Measurements from ENCODE around the gene CDH13. TPM values are rescaled to one million over a fixed set of nuclear protein-coding genes. Genes with fewer than 3 reads are reported as not detected.

CDH13 gene
- total RNA-seq, 1 donor from 2014 or later: 14.3 TPM

DNA sequence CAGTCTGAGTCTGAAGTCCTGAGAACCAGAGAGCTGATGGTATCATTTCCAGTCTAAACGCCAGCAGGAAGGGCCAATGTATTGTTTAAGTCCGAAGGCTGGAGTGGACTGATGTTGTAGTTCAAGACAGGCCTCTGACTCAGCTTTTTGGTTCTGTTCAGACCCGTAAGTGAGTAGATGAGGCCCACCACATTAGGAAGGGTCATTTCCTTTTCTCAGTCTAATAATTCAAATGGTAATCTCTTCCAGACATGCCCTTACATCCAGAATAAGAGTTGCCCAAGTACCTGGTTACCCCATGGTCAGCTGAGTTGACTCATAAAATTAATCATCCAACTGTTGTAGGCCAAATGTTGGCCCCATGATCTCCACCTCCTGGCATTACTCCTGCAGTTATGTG lies 738.4 kb downstream of the CDH13 start:
- DNase-seq (no peak), ATAC-seq (no peak)
- no peak overlapping the region for H3K4me3 ChIP-seq
- H3K36me3 ChIP-seq: no peaks in the 10 kb centered on the region
- H3K9me3 ChIP-seq: no peaks in the 10 kb centered on the region
- intact Hi-C loops (cut with DNase I): no loop called here
- no peak overlapping the region for H3K27ac ChIP-seq
- no peaks in the 10 kb centered on the region for H3K4me1 ChIP-seq
- TF ChIP-seq, protein P1, sequence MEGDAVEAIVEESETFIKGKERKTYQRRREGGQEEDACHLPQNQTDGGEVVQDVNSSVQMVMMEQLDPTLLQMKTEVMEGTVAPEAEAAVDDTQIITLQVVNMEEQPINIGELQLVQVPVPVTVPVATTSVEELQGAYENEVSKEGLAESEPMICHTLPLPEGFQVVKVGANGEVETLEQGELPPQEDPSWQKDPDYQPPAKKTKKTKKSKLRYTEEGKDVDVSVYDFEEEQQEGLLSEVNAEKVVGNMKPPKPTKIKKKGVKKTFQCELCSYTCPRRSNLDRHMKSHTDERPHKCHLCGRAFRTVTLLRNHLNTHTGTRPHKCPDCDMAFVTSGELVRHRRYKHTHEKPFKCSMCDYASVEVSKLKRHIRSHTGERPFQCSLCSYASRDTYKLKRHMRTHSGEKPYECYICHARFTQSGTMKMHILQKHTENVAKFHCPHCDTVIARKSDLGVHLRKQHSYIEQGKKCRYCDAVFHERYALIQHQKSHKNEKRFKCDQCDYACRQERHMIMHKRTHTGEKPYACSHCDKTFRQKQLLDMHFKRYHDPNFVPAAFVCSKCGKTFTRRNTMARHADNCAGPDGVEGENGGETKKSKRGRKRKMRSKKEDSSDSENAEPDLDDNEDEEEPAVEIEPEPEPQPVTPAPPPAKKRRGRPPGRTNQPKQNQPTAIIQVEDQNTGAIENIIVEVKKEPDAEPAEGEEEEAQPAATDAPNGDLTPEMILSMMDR (IDR thresholded peaks at IDR 0.05): no peak
- H3K27me3 ChIP-seq (ENCODE audit: low read depth): no peaks in the 10 kb centered on the region

DNA sequence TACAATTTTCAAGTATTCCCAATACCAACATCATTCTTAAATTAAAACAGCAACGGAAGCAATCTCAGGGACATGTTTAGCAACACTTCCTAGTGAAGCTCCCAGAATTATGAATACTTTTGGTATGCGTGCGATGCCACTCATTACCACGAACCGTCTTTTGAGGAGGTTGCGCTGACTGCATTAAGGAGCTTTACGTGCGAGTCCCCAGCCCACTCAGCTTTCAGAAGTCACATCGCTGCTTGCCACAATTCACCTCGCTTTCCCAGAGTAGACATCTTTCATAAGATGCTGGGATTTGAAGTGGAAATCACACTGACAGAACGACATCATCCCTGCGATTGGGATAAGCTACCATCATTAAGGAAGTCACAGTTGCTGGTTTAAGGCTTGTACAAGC lies 739.5 kb downstream of the CDH13 start:
- Histone ChIP-seq H3K9me3 (no peaks in the 10 kb centered on the region), H3K4me1 (no peaks in the 10 kb centered on the region), H3K4me3 (no peak overlapping the region), H3K27ac (no peak overlapping the region), H3K36me3 (no peaks in the 10 kb centered on the region), H3K27me3 (ENCODE audit: low read depth) (no peaks in the 10 kb centered on the region)
- TF ChIP-seq, protein P1 (IDR thresholded peaks at IDR 0.05): no peak
- intact Hi-C loops (cut with DNase I): no loop called here
- no peak for DNase-seq
- no peak for ATAC-seq

GRCh38 chr16:83374979-83375378 lies 748.2 kb downstream of the CDH13 start:
- no peak overlapping the region for H3K27ac ChIP-seq
- no peaks in the 10 kb centered on the region for H3K27me3 ChIP-seq (ENCODE audit: low read depth)
- no peaks in the 10 kb centered on the region for H3K4me1 ChIP-seq
- DNase-seq (no peak), ATAC-seq (no peak)
- H3K36me3 ChIP-seq: no peaks in the 10 kb centered on the region
- no peaks in the 10 kb centered on the region for H3K9me3 ChIP-seq
- intact Hi-C loops (cut with DNase I): no loop called here
- H3K4me3 ChIP-seq: no peak overlapping the region
- TF ChIP-seq, protein P1 (IDR thresholded peaks at IDR 0.05): no peak

GRCh38 chr16:83389751-83390150 lies 763.0 kb downstream of the CDH13 start:
- ATAC-seq (no peak), DNase-seq (no peak)
- H3K27me3 ChIP-seq (ENCODE audit: low read depth): no peaks in the 10 kb centered on the region
- H3K27ac ChIP-seq: no peak overlapping the region
- no peak overlapping the region for H3K4me3 ChIP-seq
- H3K4me1 ChIP-seq: no peaks in the 10 kb centered on the region
- no peaks in the 10 kb centered on the region for H3K36me3 ChIP-seq
- TF ChIP-seq, protein P1 (IDR thresholded peaks at IDR 0.05): no peak
- no peaks in the 10 kb centered on the region for H3K9me3 ChIP-seq
- intact Hi-C loops (cut with DNase I): no loop called here

DNA sequence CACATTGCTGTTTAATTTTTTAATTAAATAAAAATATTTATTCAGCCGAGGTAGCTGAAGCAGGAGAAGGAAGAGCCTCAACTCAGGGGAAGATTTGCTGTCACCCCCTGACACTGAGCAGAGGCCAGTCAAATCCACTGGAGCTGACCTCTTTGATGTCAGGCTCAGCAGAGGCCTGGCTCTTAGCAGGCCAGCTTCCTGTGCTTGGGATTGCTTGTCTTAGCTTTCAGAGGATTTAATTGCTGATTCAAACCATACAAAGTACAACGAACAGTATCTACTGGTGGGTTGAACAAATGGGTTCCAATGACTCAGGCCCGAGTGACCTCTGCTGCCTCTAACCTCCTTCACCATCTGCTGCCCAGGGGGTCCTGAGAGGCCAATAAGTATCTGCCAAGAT lies 764.0 kb downstream of the CDH13 start:
- ATAC-seq (no peak), DNase-seq (no peak)
- no peaks in the 10 kb centered on the region for H3K27me3 ChIP-seq (ENCODE audit: low read depth)
- TF ChIP-seq, protein P1 (IDR thresholded peaks at IDR 0.05): no peak
- no peaks in the 10 kb centered on the region for H3K9me3 ChIP-seq
- no peaks in the 10 kb centered on the region for H3K4me1 ChIP-seq
- H3K36me3 ChIP-seq: no peaks in the 10 kb centered on the region
- no peak overlapping the region for H3K4me3 ChIP-seq
- H3K27ac ChIP-seq: no peak overlapping the region
- intact Hi-C loops (cut with DNase I): no loop called here

- intact Hi-C loops (cut with DNase I): no loop called here
- no peaks in the 10 kb centered on the region for H3K36me3 ChIP-seq
- H3K9me3 ChIP-seq: no peaks in the 10 kb centered on the region
- DNase-seq (no peak), ATAC-seq (no peak)
- no peaks in the 10 kb centered on the region for H3K27me3 ChIP-seq (ENCODE audit: low read depth)
- TF ChIP-seq, protein P1 (IDR thresholded peaks at IDR 0.05): no peak
- H3K4me3 ChIP-seq: no peak overlapping the region
- no peaks in the 10 kb centered on the region for H3K4me1 ChIP-seq
- no peak overlapping the region for H3K27ac ChIP-seq
These were observed 766.0 kb downstream of the CDH13 start for GRCh38 chr16:83392743-83393142.
